Mucosa of descending colon (tissue), 3 donors: Measurements from ENCODE around the gene ALG1. TPM values are rescaled to one million over a fixed set of nuclear protein-coding genes. Genes with fewer than 3 reads are reported as not detected.

Source experiments
- ATAC-seq: fragments of 200-7000 bp; cut with Tn5 transposase; one replicate; pipeline ENCODE4 v1.9.1; 2020; ENCODE audit warnings: mild to moderate bottlenecking, moderate library complexity
- DNase-seq, 3 donors: peaks; one replicate each; pipeline ENCODE4 v3.0.0-alpha.2; 2020
- H3K36me3 ChIP-seq: fragments of 200-600 bp; one replicate; pipeline ENCODE4 v1.8.0; 2021; ENCODE audit warnings: low read depth, mild to moderate bottlenecking
- H3K4me1 ChIP-seq: fragments of 200-600 bp; one replicate; pipeline ENCODE4 v1.8.0; 2021; ENCODE audit warnings: low read depth, mild to moderate bottlenecking
- H3K4me3 ChIP-seq: fragments of 200-600 bp; one replicate; pipeline ENCODE4 v1.8.0; 2021; ENCODE audit warnings: mild to moderate bottlenecking
- H3K9me3 ChIP-seq: fragments of 200-600 bp; one replicate; pipeline ENCODE4 v1.8.0; 2021; ENCODE audit warnings: mild to moderate bottlenecking
- intact Hi-C, 2 donors: fragments of 100-400 bp; cut with DNase I in 1 of 2; cut with micrococcal nuclease in 1 of 2; formaldehyde crosslinking; loops; one replicate each; pipeline versions ENCODE4 v1.11.0 to v1.11.1; 2022; cut with DNase I, micrococcal nuclease
- total RNA-seq, 3 donors: library from RNA; stranded (reverse); fragmentation: NEBNext Ultra II Directional in 2 of 3; extraction: Animal tissue kit (Norgen Biotek cat#: 25700) in 2 of 3; gene quantifications; one replicate each; pipeline versions ENCODE4 v1.2.1 to v1.2.4, GENCODE V29; 2021 to 2023
- TF ChIP-seq, protein P1 (sequence below): fragments of 200-600 bp; IDR thresholded peaks from one replicate; pipeline ENCODE4 v1.8.0; 2022; ENCODE audit warnings: antibody characterized with exemption, mild to moderate bottlenecking
- donor health status: DM: no; HTN: no; CAD: no; lungs with moderate emphysema.
- donor health status: DM: no; HTN: no; CAD: no.
- donor health status: DM: no; HTN: yes; CAD: no.

ALG1 gene
- total RNA-seq, 3 donors from 2014 or later: 17.7 to 32.2 (median 29.0) TPM

DNA sequence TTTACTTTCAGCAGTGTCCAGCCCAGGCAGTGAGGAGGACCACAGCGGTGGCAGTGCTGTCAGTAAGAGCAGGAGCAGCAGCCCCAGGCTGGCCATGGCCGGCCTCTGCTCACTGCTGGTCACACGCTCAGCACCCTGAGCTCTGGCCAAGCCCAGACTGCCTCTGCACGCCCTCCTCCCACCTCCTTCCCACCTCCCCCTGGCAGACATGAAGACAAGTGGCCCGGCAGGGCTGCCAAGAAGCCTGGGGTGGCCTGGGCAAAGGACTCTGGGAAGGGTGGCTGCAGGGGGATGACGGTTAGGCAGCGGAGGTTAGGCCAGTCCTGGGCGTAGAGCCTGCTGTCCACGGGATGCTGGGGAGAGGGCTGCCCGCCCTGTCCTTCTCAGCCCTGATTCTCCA lies 5.8 kb upstream of the ALG1 start, which contains the start of gene C16orf89:
TSS of gene C16orf89 (minus strand) at position 144 of the 400 bp plus-strand sequence. CDS start at position 96, 48 bp downstream.
- no peaks in the 10 kb centered on the region for H3K36me3 ChIP-seq
- TF ChIP-seq, protein P1, sequence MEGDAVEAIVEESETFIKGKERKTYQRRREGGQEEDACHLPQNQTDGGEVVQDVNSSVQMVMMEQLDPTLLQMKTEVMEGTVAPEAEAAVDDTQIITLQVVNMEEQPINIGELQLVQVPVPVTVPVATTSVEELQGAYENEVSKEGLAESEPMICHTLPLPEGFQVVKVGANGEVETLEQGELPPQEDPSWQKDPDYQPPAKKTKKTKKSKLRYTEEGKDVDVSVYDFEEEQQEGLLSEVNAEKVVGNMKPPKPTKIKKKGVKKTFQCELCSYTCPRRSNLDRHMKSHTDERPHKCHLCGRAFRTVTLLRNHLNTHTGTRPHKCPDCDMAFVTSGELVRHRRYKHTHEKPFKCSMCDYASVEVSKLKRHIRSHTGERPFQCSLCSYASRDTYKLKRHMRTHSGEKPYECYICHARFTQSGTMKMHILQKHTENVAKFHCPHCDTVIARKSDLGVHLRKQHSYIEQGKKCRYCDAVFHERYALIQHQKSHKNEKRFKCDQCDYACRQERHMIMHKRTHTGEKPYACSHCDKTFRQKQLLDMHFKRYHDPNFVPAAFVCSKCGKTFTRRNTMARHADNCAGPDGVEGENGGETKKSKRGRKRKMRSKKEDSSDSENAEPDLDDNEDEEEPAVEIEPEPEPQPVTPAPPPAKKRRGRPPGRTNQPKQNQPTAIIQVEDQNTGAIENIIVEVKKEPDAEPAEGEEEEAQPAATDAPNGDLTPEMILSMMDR: no peak
- ATAC-seq: peak; percentile 10
- intact Hi-C loops: no loop called here
- peaks cover 14% of the 10 kb centered on the region for H3K4me1 ChIP-seq
- no peaks in the 10 kb centered on the region for H3K9me3 ChIP-seq
- H3K4me3 ChIP-seq: no peak within 1 kb of the TSS
- DNase-seq: peak in 1 of 3 donors; percentile 19

DNA sequence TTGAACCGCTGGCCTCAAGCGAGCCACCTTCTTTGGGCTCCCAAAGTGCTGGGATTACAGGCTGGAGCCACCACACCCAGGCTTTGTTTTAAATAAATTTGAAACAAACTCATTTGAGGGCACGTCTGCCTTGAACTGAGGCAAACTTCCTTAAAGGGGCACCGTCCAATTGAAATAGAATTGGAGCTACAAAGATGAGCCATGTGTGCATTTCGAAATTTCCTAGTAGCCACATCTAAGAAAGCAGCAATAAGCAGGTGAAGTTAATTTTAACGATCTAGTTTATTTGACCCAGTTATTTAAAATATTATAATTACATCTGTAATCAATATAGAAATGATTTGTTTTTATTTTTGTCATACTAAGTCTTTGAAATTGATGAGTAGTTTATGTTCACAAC lies 5.1 kb upstream of the ALG1 start:
- H3K4me1 ChIP-seq: peaks cover 18% of the 10 kb centered on the region
- intact Hi-C loops: no loop called here
- no peaks in the 10 kb centered on the region for H3K36me3 ChIP-seq
- no peak for DNase-seq
- TF ChIP-seq, protein P1: no peak
- ATAC-seq: no peak
- no peaks in the 10 kb centered on the region for H3K9me3 ChIP-seq
- H3K4me3 ChIP-seq: no peak overlapping the region

DNA sequence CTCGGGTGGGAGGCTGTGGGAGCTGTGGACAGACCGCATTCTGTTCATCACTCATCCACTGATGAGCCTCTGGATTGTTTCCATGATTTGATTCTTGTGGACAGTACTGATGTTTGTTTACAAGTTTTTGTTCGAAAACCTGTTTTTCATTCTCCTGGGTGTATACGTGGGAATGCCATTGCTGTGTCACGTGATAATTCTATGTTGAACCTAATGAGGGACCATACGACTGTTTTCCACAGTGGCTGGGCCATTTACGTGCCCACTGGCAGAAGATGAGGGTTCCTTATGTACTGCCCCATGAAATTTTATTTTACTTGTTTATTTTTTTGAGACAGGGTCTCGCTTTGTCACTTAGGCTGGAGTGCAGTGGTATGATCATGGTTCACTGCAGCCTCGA lies 2.6 kb upstream of the ALG1 start:
- intact Hi-C loops: no loop called here
- DNase-seq (no peak), ATAC-seq (no peak)
- TF ChIP-seq, protein P1: no peak
- no peak overlapping the region for H3K4me3 ChIP-seq
- H3K36me3 ChIP-seq: no peaks in the 10 kb centered on the region
- H3K4me1 ChIP-seq: peaks cover 26% of the 10 kb centered on the region
- H3K9me3 ChIP-seq: no peaks in the 10 kb centered on the region

DNA sequence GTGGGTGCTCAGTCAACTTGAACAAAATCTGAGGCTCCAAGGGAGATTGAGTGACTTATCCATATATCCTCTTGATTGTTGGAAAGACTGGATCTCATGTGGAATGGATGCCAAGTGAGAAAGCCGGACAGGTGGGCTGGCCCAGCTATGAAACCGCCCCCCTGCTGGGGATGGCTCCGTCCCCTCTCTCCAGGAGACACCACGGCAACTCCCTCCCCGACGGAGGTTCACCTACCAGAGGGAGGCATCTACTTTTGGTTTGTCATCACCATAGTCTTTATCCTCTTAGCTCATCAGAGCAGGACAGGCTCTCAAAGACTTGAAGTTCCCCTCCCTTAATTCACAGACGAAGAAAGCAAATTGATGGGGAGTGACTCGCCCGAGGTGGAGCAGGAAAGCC lies 1.8 kb upstream of the ALG1 start:
- Histone ChIP-seq H3K4me1 (peaks cover 23% of the 10 kb centered on the region), H3K4me3 (no peak overlapping the region), H3K36me3 (no peaks in the 10 kb centered on the region), H3K9me3 (no peaks in the 10 kb centered on the region)
- DNase-seq (no peak), ATAC-seq (no peak)
- intact Hi-C loops: no loop called here
- TF ChIP-seq, protein P1: no peak

DNA sequence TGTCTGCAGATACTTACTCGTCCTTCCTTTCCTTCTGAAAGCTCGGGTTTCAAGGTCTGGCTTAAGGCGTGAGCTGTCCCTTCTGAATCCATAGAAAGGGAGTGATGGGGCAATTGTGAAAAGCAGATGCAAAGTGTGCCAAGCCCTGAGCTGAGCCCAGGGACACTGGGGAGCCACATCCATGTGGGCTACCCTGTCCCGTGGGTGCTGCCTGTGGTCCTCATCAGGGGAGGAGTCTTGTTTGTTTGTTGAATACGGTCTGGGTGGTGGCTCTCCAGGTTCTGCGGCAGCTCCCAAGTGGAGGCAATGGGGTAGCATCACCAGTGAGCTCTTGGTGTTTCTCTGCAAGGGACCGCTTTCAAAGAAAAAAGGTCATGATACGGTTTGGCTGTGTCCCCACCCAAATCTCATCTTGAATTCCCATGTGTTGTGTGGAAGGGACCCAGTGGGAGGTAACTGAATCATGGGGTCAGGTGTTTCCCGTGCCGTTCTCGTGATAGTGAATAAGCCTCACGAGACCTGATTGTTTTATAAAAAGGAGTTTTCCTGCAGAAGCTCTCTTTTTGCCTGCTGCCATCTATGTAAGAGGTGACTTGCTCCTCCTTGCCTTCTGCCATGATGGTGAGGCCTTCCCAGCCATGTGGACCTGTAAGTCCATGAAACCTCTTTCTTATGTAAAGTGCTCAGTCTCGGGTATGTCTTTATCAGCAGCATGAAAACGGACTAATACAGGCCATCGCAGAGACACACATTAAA lies 1.0 kb upstream of the ALG1 start:
- no peaks in the 10 kb centered on the region for H3K36me3 ChIP-seq
- no peak overlapping the region for H3K4me3 ChIP-seq
- intact Hi-C loops: no loop called here
- TF ChIP-seq, protein P1: no peak
- no peaks in the 10 kb centered on the region for H3K9me3 ChIP-seq
- no peak for DNase-seq
- ATAC-seq: no peak
- peaks cover 15% of the 10 kb centered on the region for H3K4me1 ChIP-seq

DNA sequence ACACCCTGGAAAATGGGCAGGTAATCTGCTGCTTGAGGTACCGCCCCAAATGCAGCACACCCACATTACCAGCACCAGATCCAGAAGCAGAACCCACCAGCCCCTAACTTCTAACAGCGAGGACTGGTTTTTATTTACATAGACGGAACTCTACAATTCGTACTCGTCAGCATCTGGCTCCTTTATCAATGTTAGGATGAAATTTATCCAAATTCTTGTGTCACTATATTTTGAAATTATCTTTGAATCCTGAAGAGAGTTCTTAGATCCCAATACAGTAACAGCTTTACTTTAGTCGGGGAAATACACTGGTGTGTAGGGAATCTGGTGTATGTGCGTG lies 332 bp upstream of the ALG1 start:
- intact Hi-C loops: no loop called here

More for the DNA sequence above, 332 bp upstream of the ALG1 start:
- ATAC-seq (no peak), DNase-seq (no peak)
- H3K36me3 ChIP-seq: no peaks in the 10 kb centered on the region
- TF ChIP-seq, protein P1: no peak
- H3K4me3 ChIP-seq: no peak overlapping the region
- no peaks in the 10 kb centered on the region for H3K9me3 ChIP-seq
- H3K4me1 ChIP-seq: peaks cover 12% of the 10 kb centered on the region
